GM12873 (cell line): ENCODE measurements around the gene PRPH.
A peak's percentile ranks its signal among the peaks of the same experiment; 100 is the strongest.

Source experiments
- TF ChIP-seq, protein P1 (sequence below): IDR thresholded peaks from 2 replicates; pipeline ENCODE4 v1.5.1; 2012; ENCODE audit warnings: low read depth, mild to moderate bottlenecking, moderate library complexity, low read length, control low read depth; ENCODE audit not compliant: insufficient read depth; ENCODE audit errors: missing control alignments

Gene PRPH

DNA sequence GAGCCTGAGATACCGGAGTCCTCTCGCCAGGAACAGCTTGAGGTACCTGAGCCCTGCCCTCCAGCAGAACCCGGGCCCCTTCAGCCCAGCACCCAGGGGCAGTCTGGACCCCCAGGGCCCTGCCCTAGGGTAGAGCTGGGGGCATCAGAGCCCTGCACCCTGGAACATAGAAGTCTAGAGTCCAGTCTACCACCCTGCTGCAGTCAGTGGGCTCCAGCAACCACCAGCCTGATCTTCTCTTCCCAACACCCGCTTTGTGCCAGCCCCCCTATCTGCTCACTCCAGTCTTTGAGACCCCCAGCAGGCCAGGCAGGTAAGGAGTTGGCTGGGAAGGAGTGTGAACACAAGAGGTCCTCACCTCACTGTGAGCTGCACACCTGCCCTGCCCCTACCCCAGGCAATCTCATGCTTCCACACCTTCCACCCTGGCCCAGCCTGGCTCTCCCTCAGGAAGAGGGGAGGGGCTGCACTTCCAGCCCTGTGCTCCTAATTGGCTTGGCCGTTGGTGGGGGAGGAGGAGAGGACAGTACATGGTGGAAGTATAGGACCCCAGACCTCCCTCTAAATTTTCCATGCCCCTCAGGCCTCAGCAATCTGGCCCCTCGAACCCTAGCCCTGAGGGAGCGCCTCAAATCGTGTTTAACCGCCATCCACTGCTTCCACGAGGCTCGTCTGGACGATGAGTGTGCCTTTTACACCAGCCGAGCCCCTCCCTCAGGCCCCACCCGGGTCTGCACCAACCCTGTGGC is 35.9 kb downstream of the PRPH start:
- TF ChIP-seq, protein P1, sequence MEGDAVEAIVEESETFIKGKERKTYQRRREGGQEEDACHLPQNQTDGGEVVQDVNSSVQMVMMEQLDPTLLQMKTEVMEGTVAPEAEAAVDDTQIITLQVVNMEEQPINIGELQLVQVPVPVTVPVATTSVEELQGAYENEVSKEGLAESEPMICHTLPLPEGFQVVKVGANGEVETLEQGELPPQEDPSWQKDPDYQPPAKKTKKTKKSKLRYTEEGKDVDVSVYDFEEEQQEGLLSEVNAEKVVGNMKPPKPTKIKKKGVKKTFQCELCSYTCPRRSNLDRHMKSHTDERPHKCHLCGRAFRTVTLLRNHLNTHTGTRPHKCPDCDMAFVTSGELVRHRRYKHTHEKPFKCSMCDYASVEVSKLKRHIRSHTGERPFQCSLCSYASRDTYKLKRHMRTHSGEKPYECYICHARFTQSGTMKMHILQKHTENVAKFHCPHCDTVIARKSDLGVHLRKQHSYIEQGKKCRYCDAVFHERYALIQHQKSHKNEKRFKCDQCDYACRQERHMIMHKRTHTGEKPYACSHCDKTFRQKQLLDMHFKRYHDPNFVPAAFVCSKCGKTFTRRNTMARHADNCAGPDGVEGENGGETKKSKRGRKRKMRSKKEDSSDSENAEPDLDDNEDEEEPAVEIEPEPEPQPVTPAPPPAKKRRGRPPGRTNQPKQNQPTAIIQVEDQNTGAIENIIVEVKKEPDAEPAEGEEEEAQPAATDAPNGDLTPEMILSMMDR = no peak

DNA sequence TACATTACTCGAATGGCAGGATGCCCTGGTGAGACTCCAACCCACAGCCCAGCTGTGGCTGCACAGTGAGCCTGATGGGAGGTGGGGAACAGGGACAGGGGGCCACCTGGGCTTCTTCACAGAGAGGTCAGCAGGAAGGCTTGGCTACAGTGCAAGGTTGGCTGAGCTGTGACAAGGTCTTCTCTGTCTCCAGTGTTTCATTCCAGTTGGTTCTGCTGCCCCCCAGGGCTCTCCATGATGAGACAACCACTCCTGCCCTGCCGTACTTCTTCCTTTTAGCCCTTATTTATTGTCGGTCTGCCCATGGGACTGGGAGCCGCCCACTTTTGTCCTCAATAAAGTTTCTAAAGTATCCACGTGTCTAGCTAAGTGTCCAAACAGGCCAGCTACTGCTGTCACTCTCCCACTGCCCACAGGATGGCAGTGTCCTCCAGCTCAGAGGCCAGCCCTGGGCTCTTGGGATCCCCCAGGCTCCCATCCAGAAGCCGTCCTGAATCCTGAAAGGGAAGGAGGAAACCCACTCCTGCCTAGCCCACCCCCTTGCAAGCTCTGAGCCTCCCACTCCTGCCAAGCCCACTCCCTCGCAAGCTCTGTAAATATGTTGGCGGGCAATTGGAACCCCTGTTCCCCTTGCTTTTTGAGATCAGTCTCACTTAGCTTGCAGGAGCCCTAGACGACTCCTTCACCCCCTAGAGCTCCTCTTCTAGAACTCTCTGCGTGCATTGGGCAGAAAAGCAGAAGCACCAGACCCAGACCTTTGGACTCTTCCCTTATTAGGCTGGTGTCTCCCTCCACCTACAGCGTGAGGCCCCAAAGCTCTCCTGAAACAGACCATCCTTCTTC is 36.7 kb downstream of the PRPH start:
- TF ChIP-seq, protein P1 = peak; percentile 58

DNA sequence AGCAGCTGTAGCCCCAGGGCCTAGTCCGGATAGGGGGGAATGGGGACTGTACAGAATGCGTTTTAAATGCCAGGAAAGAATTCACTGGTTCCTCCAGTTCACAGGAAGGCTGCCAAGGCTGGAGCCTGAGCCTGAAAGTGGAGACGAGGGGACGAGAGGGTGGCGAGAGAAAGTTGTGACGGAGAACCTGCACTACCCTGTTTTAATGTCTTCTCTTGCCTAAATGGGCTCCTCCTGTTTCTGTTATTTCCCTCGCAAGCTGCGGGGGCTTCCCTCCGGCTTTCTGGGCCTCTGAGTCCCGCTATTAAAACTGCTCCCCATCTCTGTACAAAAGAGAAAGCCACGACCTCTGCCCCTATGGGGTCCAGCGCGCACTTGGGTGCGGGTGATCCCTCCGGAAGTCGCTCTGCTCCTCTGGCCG is 37.5 kb downstream of the PRPH start:
- TF ChIP-seq, protein P1 = no peak

DNA sequence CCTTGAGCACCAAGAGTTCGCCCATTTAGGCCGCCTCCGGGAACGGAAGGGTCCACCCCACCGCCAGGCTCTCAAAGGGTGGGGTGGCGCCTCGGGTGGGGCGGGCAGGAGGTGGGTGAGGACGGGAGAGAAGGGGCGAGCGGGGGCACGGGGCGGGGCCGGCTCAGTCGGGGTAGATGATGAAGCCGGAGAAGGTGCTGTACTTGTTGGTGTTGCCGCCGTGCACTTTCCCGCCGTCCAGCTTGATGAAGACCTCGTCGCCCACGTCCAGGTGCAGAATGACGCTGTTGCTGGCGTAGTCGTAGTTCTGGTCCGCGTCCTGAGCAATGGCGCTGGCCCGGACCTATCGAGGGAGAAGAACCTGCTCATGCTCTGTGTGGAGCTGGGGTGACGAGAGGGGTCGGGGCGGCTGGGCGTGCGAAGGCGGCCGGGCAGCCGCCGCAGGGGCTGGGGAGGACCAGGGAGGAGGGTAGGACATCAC is 38.0 kb downstream of the PRPH start:
- TF ChIP-seq, protein P1 = no peak

DNA sequence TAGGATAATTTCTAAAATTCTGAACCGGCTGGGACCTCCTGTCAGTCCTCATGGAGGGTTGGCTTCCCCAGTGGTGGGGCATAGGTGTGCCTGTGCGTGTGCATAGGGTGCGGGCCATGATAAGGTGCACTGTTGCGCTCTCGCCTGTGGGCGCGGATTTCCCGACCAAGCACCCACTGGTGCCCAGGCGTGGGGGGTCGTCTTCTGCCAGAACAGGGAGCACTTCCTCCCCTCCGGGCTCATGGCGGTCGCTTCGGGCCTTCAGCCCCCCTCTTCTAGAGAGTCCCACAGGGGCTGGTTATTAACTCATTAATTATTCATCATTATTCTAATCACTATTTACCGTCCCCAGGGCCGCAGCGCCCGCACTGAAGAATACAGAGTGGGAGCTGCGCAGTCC is 39.3 kb downstream of the PRPH start:
- TF ChIP-seq, protein P1 = no peak

DNA sequence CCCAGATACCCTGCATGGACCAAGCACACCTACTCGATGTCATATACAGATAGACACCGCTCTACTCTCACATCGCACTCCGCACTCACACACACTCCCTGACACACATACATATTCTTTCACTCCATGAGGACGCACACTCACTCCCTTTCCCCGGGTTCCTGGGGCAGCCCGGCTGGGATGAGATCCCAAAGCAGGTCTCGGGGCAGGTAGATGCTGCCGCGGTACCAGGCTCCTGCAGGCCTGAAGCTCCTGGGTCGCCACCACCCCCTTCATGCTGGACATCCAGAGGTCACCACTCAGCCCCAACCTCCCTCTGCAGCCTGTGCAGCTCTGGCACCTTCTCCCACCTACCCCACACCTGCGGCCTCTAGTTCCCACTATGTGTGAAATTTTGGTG is 39.7 kb downstream of the PRPH start:
- TF ChIP-seq, protein P1 = no peak
